ENCODE measurements around the gene DENND11.
A peak's percentile ranks its signal among the peaks of the same experiment; 100 is the strongest.
"Not testable (repeated sequence)": the region's sequence is repeated elsewhere in the genome, so short reads cannot be mapped to it uniquely, and the experiment has no call there.

DENND11 gene

GRCh38 chr7:141696348-141696747 lies 5.6 kb downstream of the DENND11 start:
- no peak for TF ChIP-seq CTCF (IDR thresholded peaks at IDR 0.05; ENCODE audit: insufficient read depth, low read depth, low read length, missing control alignments)
- no peak for DNase-seq (ENCODE audit: low read depth)
- H3K4me3 ChIP-seq (ENCODE audit: low read length) = no peak overlapping the region

- DNase-seq (ENCODE audit: low read depth) = peak; percentile 45
- TF ChIP-seq CTCF (IDR thresholded peaks at IDR 0.05; ENCODE audit: insufficient read depth, low read depth, low read length, missing control alignments) = no peak
- no peak overlapping the region for H3K4me3 ChIP-seq (ENCODE audit: low read length)
These were observed 6.1 kb downstream of the DENND11 start for GRCh38 chr7:141695803-141696289.

- DNase-seq (ENCODE audit: low read depth) = peak; percentile 24
- no peak for TF ChIP-seq CTCF (IDR thresholded peaks at IDR 0.05; ENCODE audit: insufficient read depth, low read depth, low read length, missing control alignments)
- no peak overlapping the region for H3K4me3 ChIP-seq (ENCODE audit: low read length)
These were observed 8.9 kb downstream of the DENND11 start for GRCh38 chr7:141693082-141693481.

GRCh38 chr7:141691961-141692360 lies 10.0 kb downstream of the DENND11 start:
- no peak for TF ChIP-seq CTCF (IDR thresholded peaks at IDR 0.05; ENCODE audit: insufficient read depth, low read depth, low read length, missing control alignments)
- no peak overlapping the region for H3K4me3 ChIP-seq (ENCODE audit: low read length)
- DNase-seq (ENCODE audit: low read depth) = no peak

- DNase-seq (ENCODE audit: low read depth) = no peak
- H3K4me3 ChIP-seq (ENCODE audit: low read length) = no peak overlapping the region
- TF ChIP-seq CTCF (IDR thresholded peaks at IDR 0.05; ENCODE audit: insufficient read depth, low read depth, low read length, missing control alignments) = no peak
These were observed 10.4 kb downstream of the DENND11 start for GRCh38 chr7:141691540-141691939.

GRCh38 chr7:141689072-141689825 lies 12.7 kb downstream of the DENND11 start:
- DNase-seq (ENCODE audit: low read depth); H3K4me3 ChIP-seq (ENCODE audit: low read length): not testable (repeated sequence)

GRCh38 chr7:141688043-141688442 lies 13.9 kb downstream of the DENND11 start:
- no peak overlapping the region for H3K4me3 ChIP-seq (ENCODE audit: low read length)
- DNase-seq (ENCODE audit: low read depth) = no peak
- no peak for TF ChIP-seq CTCF (IDR thresholded peaks at IDR 0.05; ENCODE audit: insufficient read depth, low read depth, low read length, missing control alignments)

Measured in epithelial cell of esophagus (primary cell).